Inferior parietal cortex (tissue), 1 donor: ENCODE data around the gene OLA1.

Experiments used
- DNase-seq: peaks from one replicate; pipeline ENCODE4 v3.0.0-alpha.2; 2016; ENCODE audit errors: extremely low spot score

The OLA1 gene

DNA sequence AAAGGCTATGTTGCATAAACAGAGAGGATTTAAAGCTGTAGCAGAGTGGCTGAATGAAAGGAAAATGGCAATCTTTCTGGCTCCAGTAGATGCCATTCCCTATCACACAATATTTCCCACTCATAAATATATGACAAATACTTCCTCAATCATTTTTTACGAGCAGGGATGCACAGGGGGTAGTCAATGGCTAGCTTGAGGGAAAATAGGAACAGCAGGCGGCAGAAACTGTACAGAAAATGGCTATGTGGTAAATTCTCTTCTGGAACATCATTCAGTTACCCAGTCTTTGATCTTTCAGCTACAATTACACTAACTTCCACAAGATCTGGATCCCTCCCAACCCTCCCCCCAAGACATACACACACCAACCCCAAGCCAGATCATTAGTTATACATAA, 127.2 kb downstream of the OLA1 start:
- DNase-seq = no peak

DNA sequence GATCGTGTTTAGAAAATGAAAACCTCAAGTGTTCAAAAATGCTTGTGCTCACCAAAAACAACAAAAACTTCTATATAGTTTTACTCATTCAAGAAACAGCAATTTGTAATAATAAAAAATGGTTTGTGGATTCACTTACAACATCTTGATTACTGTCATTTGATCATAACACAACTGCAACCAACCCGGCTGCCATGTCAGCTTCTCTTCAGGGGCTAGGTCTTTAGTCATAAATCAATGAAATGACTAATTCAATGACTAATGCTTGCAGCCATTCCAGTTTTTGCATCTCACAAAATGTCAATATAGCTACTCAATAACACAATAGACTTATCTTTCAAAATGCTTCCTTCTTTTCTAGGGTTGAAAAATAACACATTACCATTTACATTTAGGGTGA, 128.0 kb downstream of the OLA1 start:
- DNase-seq = no peak

DNA sequence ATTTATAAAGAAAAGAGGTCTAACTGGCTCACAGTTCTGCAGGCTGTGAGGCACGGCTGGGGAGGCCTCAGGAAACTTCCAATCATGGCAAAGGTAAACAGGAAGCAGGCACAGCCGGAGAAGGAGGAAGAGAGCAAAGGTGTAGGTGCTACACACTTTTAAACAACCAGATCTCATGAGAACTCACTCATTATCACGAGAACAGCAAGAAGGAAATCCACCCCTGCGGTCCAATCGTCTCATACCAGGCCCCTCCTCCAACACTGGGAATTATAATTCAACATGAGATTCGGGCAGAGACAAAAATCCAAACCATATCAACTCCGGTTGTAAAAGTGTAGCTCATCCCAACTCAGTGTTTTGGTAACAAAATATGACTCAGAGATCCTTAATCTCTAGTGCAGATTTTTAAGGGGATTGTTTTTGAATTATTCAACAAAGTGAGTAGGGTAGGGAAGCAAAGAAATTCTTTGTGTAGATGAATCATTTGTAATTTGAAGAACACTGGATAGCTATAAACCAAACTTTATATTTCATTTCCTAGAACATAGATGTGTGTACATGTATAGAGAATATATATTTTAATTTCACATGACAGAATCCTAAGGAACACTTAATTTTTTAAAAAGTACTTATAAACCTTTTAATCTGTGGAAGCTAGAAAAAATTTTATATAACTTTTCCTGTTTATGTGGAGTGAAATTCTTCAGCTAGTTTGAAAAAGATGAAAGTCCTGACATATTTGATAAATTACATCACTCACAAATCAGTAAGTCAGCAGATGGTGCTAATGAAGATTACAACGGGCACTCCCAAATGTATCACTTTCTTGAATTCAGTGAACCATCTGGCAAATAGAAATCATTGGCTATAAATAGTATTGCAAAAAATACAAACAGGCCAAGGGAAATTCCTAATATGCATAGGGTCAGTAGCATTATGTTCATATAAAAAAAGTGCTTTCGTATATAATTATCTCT, 130.1 kb downstream of the OLA1 start:
- DNase-seq = no peak

DNA sequence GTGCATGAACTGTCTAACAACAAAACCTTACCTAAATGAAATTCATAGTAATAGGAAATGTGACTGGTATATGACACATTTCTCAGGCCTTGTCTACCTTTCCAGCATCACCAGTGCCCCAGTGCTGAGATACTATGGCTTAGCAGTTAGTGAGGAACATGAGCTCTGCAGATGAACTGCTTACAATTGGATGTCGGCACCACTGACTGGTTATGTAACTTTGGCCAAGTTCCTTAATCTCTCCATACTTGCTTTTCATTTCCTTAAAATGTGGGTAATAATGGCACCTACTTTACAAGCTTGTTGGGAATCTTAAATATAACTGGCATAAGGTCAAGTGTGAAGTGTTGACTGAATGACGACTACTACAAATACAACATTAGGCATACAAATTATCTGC, 136.3 kb downstream of the OLA1 start:
- DNase-seq = no peak

DNA sequence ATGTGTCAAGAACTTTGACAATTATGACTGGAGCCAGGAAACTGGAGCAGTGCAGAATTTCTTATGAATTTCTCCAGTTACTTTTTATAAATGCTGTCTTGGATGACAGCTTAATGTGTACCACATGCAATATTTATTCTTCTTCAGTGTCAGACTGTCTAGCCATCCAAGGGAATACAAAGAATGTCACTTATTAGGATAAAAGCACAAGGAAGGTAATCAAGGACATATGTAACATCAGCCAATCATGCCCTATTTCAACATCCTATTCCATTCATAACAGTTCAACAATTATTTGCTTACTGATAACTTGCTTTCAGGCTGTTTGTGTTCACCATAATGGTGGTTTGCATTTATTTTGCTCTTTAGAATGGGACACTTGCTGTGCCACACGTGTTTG, 139.8 kb downstream of the OLA1 start:
- no peak for DNase-seq

DNA sequence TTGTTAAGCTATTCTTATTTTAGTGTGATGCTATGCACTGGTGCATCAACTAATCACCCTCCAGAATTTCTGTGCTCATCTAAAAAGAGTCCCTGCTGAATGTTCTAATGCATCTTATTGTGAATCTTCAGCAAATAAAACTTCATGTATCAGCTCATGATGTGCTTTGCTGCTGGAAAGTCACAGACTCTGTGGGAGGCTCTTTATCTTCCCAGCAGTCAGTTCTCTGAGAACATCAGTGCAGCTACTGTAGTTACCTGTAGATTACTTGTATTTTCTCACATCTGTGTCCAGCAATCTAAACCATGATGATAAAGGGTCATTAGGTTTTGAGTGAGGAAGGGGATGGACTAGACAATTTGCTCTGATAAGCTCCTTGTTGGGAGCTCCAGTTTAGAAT, 141.6 kb downstream of the OLA1 start:
- DNase-seq = no peak

DNA sequence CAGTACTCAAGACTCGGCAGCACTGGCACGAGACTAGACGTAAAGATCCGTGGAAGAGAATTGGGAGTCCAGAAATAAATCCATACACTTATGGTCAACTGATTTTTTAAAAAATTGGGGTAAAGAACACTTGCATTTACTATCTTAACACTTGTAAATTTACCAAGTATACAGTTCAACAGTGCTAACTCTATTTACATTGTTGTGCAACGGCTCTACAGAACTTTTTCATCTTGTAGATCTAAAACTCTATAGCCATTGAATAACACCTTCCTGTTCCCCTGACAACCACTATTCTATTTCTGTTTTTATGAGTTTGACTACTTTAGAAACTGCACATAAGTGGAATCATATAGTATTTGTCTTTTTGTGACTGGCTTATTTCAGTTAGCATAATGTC, 153.8 kb downstream of the OLA1 start:
- no peak for DNase-seq

DNA sequence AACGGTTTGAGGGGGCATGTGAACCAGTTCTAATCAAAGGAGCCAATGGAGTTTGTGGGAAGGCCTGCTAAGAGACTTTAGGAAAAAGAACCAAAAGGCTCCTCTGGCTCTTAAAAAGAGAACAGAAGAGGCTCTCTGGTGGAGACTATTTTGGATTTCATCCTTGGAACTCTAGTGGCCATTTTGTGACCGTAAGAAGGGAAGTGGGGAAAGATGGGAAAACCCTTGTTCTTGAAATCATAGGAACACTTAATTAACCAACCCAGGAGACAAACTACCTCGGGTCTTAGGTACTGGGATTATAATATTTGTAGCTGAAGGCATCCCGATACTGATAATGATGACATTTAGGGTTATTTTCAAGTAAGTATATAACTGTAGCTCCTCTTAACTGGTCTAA, 157.9 kb downstream of the OLA1 start:
- DNase-seq = no peak

DNA sequence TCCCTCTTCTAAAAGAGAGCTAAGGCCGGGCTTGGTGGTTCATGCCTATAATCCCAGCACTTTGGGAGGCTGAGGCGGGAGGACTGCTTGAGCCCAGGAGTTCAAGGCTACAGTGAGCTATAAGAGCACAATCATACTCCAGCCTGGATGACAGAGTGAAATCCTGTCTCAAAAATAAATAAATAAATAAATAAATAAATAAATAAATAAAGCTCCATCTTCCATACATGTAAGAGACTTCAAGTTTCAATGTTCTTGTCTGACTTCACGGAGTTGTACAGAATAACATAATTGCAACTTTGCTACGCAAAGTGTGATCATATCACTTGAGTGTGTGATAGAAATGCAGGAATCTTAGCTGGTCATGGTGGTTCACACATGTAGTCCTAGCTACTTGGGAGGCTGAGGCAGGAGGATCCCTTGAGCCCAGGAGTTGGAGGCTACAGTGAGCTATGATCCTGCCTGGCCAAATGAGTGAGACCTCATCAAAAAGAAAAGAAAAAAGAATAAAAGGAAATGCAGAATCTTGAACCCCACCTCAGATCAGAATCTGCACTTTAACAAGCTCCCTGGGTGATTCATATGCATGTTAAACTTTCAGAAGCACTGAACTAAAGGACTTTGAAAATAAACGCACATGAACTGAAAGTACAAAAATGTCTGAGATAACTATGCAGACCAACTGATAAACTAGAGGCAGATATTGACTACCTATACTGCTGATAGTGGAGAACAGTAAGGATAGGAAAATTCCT, 159.4 kb downstream of the OLA1 start:
- no peak for DNase-seq

DNA sequence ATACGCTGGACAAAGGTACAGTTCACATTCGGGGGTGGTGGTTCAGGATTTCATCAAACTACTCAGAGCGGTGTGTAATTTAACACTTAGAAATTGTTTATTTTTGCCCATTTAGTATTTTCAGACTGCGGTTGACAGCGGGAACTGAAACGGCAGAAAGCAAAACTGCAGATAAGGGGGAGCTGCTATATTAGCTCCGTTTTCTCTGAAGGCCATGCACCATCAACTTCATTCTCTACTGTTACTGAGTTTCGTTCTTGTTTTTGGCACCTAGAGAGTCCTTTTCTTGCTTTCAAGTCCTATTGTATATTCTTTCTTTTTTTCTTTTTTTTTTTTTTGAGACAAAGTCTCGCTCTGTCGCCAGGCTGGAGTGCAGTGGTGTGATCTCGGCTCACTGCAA, 161.6 kb downstream of the OLA1 start:
- DNase-seq = no peak

DNA sequence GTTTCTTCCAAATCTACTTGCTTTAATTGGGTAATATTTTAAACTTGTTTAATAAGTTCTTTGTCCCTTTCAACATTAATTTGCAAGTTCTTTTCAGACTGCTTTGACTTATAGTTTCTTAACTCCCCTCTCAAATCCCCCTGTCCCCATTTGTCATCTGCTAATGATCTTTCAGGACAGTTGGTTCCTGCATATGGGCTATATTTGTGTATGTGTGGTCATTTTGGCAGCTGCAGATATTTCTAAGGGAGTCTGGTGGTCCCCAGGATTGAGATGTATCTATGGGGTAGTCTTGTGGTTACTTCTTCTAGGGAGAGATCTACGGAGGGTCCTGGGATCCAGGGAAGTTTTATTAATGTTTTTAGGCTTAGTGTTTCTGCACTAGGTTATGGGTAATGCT, 162.6 kb downstream of the OLA1 start:
- no peak for DNase-seq

DNA sequence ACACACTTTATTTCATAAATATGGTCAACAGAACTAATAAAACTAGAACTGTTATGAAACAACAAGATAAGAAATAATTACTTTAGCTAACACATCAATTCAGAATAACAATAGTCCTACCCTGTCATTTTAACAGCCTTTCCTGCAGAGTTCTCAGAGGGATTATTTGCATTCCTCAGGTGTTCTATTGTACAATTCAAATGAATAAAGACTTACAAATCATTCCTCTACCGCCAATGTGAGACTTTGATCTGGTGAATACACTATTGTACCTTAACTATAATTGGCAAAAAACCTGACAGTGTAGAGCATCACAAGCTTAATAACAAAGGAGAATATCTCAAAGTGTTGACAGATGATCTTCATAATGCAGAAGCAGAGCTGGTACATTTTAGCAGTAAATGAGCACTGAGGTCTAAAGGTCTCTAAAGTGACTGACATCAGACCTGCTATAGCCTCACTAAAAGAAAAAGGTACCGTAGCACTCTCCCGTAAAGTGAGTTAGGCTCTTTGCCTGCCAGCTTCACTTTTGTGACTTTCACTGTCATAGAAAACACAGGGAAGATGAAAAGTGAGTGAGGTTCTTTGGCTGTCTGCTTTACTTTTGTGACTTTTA, 164.4 kb downstream of the OLA1 start:
- no peak for DNase-seq

DNA sequence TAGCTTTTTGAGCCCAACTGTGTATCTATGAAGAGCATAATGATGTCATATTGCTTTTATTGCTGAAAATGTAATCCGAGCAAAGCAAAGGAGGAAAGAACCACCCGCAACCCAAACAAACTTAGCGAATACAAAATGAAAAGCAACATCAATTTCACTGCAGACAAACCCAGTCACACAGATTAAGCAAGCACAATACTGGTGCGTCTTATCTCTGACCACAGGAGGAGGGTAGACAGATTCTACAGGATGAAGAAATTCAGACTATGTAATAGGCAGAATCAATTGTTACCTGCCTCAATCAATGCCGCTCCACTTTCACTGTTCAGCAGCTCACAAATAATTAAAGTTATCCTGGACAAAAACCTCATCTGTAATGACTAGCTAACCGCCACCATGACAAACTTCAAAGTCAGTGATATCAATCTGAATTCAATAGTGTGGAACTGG, 167.6 kb downstream of the OLA1 start:
- no peak for DNase-seq

DNA sequence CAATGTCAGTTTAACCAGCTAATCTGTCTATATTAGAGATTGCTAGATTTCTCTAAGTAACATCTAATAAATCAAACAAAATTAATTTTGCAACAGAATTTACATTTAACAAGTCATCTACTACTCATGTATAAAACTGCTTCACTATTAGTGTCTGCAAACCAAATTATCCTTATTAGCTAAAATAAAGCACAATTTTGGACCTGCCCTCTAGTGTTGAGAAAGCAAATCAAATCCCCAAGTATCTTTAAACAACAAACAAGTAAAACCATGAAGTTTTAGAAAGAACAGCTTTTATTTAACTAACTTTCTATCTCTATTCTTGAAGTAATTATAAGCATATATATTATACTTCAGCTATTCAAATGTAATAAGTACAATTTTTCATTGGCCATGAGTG, 170.1 kb downstream of the OLA1 start:
- DNase-seq = no peak

DNA sequence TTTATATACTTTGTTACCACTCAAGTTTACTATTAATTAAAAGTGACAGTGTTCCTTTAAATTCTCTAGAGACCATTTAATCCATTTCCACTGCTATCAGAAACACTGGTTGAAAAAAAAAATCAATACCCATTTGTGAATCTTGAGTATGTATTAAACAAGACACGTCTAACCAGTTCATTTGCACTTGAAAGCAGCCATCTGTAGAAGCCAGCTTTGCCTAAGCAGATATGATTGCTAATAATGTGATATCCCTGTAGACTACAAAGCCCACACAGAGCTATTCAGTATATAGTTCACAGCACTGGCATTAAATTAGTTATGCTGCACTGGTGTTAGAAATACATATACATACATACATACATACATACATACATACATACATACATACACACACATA, 171.4 kb downstream of the OLA1 start:
- DNase-seq = no peak

DNA sequence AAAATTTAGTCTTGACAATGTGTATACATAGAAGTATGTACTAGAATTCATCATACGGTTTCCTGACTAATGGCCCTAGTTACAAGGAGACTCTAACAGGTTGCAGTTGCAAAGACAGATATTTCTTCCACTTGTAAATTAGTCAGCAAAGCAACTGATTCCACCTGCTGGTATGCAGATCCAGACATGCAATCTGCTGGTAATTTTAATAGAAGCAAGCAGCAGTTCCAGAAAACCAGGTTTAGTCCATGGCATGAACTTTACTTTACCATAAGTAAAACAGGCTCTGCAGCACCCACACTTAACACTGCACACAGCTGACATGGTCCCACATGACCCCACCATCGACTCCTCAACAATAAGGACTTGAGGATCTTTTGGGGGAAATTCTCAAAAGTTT, 172.3 kb downstream of the OLA1 start:
- DNase-seq = no peak

DNA sequence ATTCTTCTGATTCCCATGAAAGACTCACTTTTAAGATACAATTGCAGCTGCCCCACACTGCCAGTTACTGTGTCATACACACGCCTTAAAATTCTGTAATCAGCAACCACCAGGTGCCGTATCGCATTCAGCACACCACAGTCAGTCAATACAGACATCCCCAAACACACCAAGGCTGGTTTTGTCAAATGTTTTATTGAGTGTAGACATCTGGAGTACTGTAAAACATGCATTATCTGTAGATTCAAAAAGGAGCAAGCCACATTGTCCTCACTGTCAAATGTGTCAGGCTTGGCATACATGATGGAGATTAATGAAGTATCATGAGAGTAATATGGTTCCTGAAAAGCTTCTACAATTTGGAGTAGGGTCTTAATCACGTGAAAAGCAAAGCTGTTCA, 173.5 kb downstream of the OLA1 start:
- DNase-seq = no peak

DNA sequence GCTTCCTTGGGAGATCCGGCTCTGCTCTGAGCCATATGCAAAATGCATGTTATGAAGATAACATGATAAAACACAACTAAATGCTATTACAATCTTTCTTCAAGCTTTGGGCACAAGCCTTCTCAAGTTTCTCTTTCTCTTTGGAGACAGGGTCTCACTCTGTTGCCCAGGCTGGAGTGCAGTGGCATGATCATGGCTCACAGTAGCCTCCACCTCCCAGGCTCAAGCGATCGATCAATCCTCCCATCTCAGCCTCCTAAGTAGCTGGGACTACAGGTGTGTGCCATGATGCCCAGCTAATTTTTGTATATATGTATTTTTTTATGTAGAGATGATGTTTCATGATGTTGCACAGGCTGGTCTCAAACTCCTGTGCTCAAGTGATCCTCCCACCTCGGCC, 175.5 kb downstream of the OLA1 start:
- DNase-seq = no peak

DNA sequence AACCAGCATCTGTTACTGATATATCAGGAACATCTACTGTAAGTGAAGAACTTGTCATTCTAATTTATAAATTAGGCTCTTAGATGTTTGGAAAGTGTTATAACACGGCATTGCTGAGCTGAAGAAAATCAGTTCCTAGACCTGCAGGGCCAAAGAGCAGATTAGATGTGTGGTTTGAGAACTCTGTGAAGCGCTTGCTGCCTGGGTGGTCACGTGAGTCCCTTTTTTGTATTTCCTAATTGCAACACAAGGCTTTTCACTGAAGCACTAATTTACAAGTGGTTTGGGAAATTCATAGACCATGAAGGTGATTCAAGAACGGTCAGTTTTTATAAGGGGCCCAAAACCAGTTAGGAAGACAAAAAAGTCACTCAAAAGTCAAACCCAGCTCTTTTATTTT, 176.3 kb downstream of the OLA1 start:
- no peak for DNase-seq

DNA sequence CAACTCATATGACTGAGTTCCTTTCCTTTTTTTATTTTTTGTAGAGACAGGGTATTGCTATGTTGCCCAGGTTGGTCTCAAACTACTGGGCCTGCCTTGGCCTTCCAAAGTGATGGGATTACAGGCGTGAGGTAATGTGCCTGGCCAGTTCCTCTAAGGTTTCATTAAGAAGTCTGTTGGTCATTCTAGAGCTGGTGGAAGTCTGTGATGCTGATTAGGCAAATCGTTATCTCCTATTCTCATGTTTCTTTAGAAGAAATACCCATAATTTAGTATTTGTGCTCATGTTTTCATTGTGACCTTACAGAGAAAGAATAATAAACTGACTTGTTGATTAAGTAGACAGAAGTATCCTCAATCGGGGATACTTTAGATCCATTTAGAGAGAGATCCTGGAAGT, 177.0 kb downstream of the OLA1 start:
- no peak for DNase-seq

DNA sequence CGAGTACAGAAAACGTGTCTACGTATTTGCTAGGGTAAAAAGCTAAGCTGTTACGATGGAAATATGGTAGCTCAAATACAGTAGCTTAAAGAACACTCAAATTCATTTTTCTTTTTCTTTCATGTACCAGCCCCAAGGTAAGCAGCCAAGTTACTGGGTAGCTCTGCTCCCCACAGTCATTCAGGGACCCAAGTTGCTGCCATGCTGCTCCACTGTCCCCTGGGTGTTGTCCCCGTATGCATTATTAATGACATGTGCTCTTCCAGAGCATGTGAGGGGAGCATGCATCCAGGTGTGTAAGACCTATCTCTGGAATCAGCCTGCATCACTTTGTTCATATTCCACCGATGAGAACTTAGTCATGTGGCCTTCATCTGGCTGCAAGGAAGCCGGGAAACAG, 178.1 kb downstream of the OLA1 start:
- no peak for DNase-seq

DNA sequence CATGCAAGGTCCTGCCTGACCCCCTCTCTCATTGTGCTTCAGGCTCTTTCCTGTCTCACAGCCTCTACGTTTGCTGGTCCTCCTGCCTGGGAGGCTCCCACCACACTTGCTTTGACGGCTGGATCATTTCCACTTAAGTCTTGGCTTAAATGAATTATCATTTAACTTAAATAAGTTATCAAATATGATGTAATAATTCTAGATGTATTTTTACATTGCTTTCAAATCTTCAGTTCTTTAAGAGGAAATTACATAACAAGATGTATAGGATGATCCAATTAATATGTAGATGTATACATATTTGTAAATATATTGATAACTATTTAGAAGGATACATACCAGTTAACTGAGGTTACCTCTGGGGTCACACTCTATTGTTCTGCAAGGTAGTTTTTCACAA, 180.5 kb downstream of the OLA1 start:
- no peak for DNase-seq

DNA sequence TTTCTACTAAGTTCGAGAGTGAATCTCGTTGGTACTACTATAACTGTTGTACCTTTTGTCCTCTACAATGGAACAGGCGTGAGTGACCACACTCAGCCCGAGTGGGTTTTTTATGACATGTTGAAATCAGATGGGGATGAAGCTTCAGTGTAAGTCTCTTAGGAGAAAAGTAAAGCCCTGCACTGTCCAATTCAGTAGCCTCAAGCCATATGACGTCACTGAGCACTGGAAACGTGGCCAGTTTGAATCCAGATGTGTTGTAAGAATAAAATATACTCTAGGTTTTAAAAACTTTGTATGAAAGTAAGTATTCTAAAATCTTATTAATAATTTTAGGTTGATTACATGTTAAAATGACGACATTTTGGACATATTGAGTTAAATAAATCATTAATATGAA, 181.5 kb downstream of the OLA1 start:
- DNase-seq = no peak
